AG04449 (cell line): ENCODE data around the gene C14orf93.
A peak's percentile ranks its signal among the peaks of the same experiment; 100 is the strongest.

Experiments
- CTCF ChIA-PET: fragments of 350-600 bp; formaldehyde crosslinking; extraction: SDS; loops from one replicate; lab custom pipeline; 2021; ENCODE audit warnings: antibody characterized with exemption; lab: Yijun Ruan, JAX
- POLR2A ChIA-PET: fragments of 400-600, 350-600 bp; formaldehyde crosslinking; extraction: SDS; loops from one replicate; lab custom pipeline; 2020; ENCODE audit warnings: antibody characterized with exemption, inconsistent platforms; lab: Yijun Ruan, JAX
- DNase-seq: peaks from one replicate; pipeline ENCODE4 v3.0.0-alpha.2; 2010; ENCODE audit warnings: low read depth, low spot score
- H3K4me3 ChIP-seq: 2 replicates; pipeline ENCODE4 v1.5.1; 2011; ENCODE audit warnings: low read depth, mild to moderate bottlenecking, control low read depth, low read length
- CTCF ChIP-seq: IDR thresholded peaks from one replicate; pipeline ENCODE4 v1.5.1; 2011; ENCODE audit warnings: mild to moderate bottlenecking, moderate library complexity, low read length, control low read depth, inconsistent platforms; ENCODE audit not compliant: insufficient read depth; ENCODE audit errors: missing control alignments

C14orf93 gene

GRCh38 chr14:23052671-23053070 is 42.7 kb upstream of the C14orf93 start:
- no peak overlapping the region for H3K4me3 ChIP-seq
- CTCF ChIA-PET, result interaction anchor here (0.6 to 31.7 kb wide), 8 partner anchors 10 to 496 kb away, joined by 3 to 1423 read pairs (median 23); partner anchors contain the start of genes AJUBA and PSMB11
- POLR2A ChIA-PET, result no interaction called here
- no peak for TF ChIP-seq CTCF
- no peak for DNase-seq

- DNase-seq, result no peak
- POLR2A ChIA-PET, result no interaction called here
- CTCF ChIA-PET, result interaction anchor here (0.6 to 31.7 kb wide), 9 partner anchors 8 to 495 kb away, joined by 3 to 1423 read pairs (median 9); partner anchors contain the start of genes AJUBA and PSMB11
- H3K4me3 ChIP-seq, result no peak overlapping the region
- TF ChIP-seq CTCF, result peak; percentile 9
These were observed 42.3 kb upstream of the C14orf93 start for GRCh38 chr14:23052182-23052623.

GRCh38 chr14:23051141-23052057 is 41.5 kb upstream of the C14orf93 start:
- ChIA-PET CTCF (interaction anchor here (0.9 to 31.7 kb wide), 9 partner anchors 9 to 494 kb away, joined by 3 to 1423 read pairs (median 8); partner anchors contain the start of genes AJUBA and PSMB11), POLR2A (no interaction called here)

GRCh38 chr14:23049011-23049410 is 39.1 kb upstream of the C14orf93 start:
- CTCF ChIA-PET, result interaction anchor here (0.9 to 31.7 kb wide), 4 partner anchors 9 to 63 kb away, joined by 3 to 1423 read pairs (median 10); partner anchors contain the start of gene AJUBA
- POLR2A ChIA-PET, result no interaction called here
- TF ChIP-seq CTCF, result no peak
- no peak for DNase-seq
- H3K4me3 ChIP-seq, result no peak overlapping the region

More at GRCh38 chr14:23051141-23052057, 41.5 kb upstream of the C14orf93 start:
- H3K4me3 ChIP-seq, result no peak overlapping the region
- no peak for DNase-seq
- TF ChIP-seq CTCF, result no peak

GRCh38 chr14:23047751-23048693 is 38.1 kb upstream of the C14orf93 start:
- no peak overlapping the region for H3K4me3 ChIP-seq
- no peak for TF ChIP-seq CTCF
- CTCF ChIA-PET, result interaction anchor here (0.9 to 31.7 kb wide), 5 partner anchors 8 to 62 kb away, joined by 3 to 1423 read pairs (median 15); partner anchors contain the start of gene AJUBA
- no peak for DNase-seq
- POLR2A ChIA-PET, result no interaction called here
